OCI-LY3 (cell line): ENCODE results near the gene BATF.

Experiments
- H2AFZ ChIP-seq: fragments of 200-600, 300-600 bp; shearing (Covaris generic); 2 replicates; pipeline ENCODE4 v1.6.0; 2014; ENCODE audit warnings: antibody characterized with exemption, low read depth, low read length
- H3K27ac ChIP-seq: fragments of 200-600, 300-600 bp; sonication (generic); 2 replicates; pipeline ENCODE4 v1.5.1; 2014; ENCODE audit warnings: mild to moderate bottlenecking, low read length, moderate library complexity, mixed read lengths
- H3K27me3 ChIP-seq: fragments of 200-600, 300-600 bp; sonication (generic); 2 replicates; pipeline ENCODE4 v1.6.1; 2014; ENCODE audit warnings: low read depth, low read length, mixed read lengths
- H3K36me3 ChIP-seq: fragments of 200-600, 300-600 bp; sonication (generic); replicated peaks from 2 replicates; pipeline ENCODE3; 2014; ENCODE audit warnings: low read depth, low read length, mixed read lengths
- H3K4me1 ChIP-seq: fragments of 300-600, 200-600 bp; sonication (generic); 2 replicates; pipeline ENCODE4 v1.6.1; 2014; ENCODE audit warnings: low read length, mixed read lengths
- H3K4me2 ChIP-seq: fragments of 200-600, 300-600 bp; sonication (generic); 2 replicates; pipeline ENCODE4 v1.6.1; 2014; ENCODE audit warnings: low read length, mixed read lengths
- H3K4me3 ChIP-seq: fragments of 300-600, 200-600 bp; sonication (generic); 2 replicates; pipeline ENCODE4 v1.5.1; 2014; ENCODE audit warnings: antibody characterized with exemption, mild to moderate bottlenecking, low read length, moderate library complexity
- H3K79me2 ChIP-seq: fragments of 300-600, 200-600 bp; shearing (Covaris generic); 2 replicates; pipeline ENCODE4 v1.6.1; 2014; ENCODE audit warnings: mild to moderate bottlenecking, low read length, mixed read lengths
- H3K9ac ChIP-seq: fragments of 300-600, 200-600 bp; shearing (Covaris generic); 2 replicates; pipeline ENCODE4 v1.6.0; 2014; ENCODE audit warnings: mild to moderate bottlenecking, low read length, moderate library complexity
- H3K9me3 ChIP-seq: fragments of 200-600, 300-600 bp; shearing (Covaris generic); 2 replicates; pipeline ENCODE4 v1.6.1; 2014; ENCODE audit warnings: low read length, mixed read lengths; ENCODE audit not compliant: insufficient read depth
- H4K20me1 ChIP-seq: fragments of 200-600, 300-600 bp; sonication (generic); 2 replicates; pipeline ENCODE4 v1.6.1; 2016; ENCODE audit warnings: low read length, mixed read lengths; ENCODE audit not compliant: insufficient read depth
- EZH2phosphoT487 ChIP-seq: fragments of 200-600 bp; shearing (Covaris generic); IDR thresholded peaks from 2 replicates; pipeline ENCODE4 v1.6.1; 2018; ENCODE audit warnings: antibody characterized with exemption, mixed run types, low read depth
- TF ChIP-seq, protein P1 (sequence below): fragments of 200-600, 300-600 bp; sonication (generic); IDR thresholded peaks from 2 replicates; pipeline ENCODE4 v1.5.1; 2014; ENCODE audit warnings: antibody characterized with exemption, low read length, low read depth

The BATF gene

DNA sequence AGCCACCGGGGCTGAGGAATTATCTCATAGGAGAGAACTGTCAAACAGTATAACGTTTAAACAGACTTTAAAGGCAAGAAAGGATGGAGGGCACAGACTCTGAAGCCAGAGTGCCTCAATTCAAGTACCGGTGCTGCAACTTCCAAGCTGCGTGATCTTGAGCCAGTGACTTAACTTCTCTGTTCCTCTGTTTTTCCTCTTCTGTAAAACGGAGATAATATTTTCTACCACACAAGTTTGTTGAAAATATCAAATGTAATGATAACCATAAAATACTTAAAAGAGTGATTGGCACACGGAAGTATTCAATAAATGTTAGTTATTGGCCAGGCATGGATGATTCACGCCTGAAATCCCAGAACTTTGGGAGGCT, 18.2 kb downstream of the BATF start:
- Histone ChIP-seq H2AFZ (no peak overlapping the region), H3K36me3 (peaks cover 59% of the 10 kb centered on the region), H3K9me3 (no peaks in the 10 kb centered on the region), H3K79me2 (peaks cover 98% of the 10 kb centered on the region), H3K4me2 (peak overlapping the region; percentile 72), H4K20me1 (peaks cover 15% of the 10 kb centered on the region; the same call in 1 of the 2 replicates), H3K4me1 (peaks cover 93% of the 10 kb centered on the region), H3K4me3 (peak overlapping the region; percentile 52), H3K27ac (peak overlapping the region; percentile 99), H3K27me3 (no peaks in the 10 kb centered on the region), H3K9ac (peak overlapping the region; percentile 94)
- TF ChIP-seq, protein P1, sequence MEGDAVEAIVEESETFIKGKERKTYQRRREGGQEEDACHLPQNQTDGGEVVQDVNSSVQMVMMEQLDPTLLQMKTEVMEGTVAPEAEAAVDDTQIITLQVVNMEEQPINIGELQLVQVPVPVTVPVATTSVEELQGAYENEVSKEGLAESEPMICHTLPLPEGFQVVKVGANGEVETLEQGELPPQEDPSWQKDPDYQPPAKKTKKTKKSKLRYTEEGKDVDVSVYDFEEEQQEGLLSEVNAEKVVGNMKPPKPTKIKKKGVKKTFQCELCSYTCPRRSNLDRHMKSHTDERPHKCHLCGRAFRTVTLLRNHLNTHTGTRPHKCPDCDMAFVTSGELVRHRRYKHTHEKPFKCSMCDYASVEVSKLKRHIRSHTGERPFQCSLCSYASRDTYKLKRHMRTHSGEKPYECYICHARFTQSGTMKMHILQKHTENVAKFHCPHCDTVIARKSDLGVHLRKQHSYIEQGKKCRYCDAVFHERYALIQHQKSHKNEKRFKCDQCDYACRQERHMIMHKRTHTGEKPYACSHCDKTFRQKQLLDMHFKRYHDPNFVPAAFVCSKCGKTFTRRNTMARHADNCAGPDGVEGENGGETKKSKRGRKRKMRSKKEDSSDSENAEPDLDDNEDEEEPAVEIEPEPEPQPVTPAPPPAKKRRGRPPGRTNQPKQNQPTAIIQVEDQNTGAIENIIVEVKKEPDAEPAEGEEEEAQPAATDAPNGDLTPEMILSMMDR = no peak
- no peak for TF ChIP-seq EZH2phosphoT487

DNA sequence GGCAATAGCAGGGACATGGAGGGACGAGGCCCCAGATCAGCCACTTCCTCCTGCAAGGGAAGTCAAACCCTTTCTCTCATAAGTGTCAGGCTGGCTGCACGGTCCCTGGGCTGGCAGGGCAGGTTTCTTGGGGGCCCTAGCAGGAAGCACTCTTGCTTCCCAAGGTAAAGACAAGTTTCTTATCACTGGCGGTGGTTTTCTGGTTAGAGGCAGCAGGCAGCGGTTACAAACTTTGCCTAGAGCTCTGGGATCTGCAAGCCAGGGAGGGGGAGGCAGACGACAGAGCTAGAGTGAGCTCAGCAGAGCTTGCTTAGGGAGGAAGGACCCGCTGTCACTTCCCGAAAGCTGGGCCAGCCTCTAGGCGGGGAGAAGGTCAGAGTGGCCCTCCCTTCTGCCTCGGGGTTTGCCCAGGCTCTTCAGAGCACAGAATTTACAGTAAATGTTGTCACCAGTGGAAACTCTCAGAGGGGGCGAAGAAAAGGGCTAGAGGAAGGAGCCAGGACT, 20.4 kb downstream of the BATF start:
- Histone ChIP-seq H3K27ac (peak overlapping the region; percentile 99), H3K4me2 (peak overlapping the region; percentile 72)

GRCh38 chr14:75543253-75543652, 21.0 kb downstream of the BATF start:
- Histone ChIP-seq H3K79me2 (peaks cover 97% of the 10 kb centered on the region), H3K27me3 (no peaks in the 10 kb centered on the region), H3K4me1 (peaks cover 96% of the 10 kb centered on the region), H2AFZ (no peak overlapping the region), H3K4me2 (peak overlapping the region; percentile 69), H3K9me3 (no peaks in the 10 kb centered on the region), H4K20me1 (peaks cover 3% of the 10 kb centered on the region; the same call in 1 of the 2 replicates), H3K36me3 (peaks cover 64% of the 10 kb centered on the region), H3K4me3 (peak overlapping the region; percentile 42), H3K27ac (peak overlapping the region; percentile 99), H3K9ac (peak overlapping the region; percentile 91)
- TF ChIP-seq, protein P1 = no peak
- no peak for TF ChIP-seq EZH2phosphoT487

More for the DNA sequence above, 20.4 kb downstream of the BATF start:
- no peak for TF ChIP-seq EZH2phosphoT487
- TF ChIP-seq, protein P1 = no peak
- Histone ChIP-seq H4K20me1 (peaks cover 3% of the 10 kb centered on the region; the same call in 1 of the 2 replicates), H3K36me3 (peaks cover 62% of the 10 kb centered on the region), H3K4me1 (peaks cover 95% of the 10 kb centered on the region), H3K27me3 (no peaks in the 10 kb centered on the region), H3K9me3 (no peaks in the 10 kb centered on the region), H3K4me3 (peak overlapping the region; percentile 35), H2AFZ (no peak overlapping the region), H3K79me2 (peaks cover 98% of the 10 kb centered on the region), H3K9ac (peak overlapping the region; percentile 94)

- Histone ChIP-seq H3K36me3 (peaks cover 66% of the 10 kb centered on the region), H4K20me1 (peaks cover 3% of the 10 kb centered on the region; the same call in 1 of the 2 replicates), H3K4me2 (peak overlapping the region; percentile 69), H3K27ac (peak overlapping the region; percentile 99), H3K79me2 (peaks cover 96% of the 10 kb centered on the region), H3K4me3 (peak overlapping the region; percentile 42), H3K9me3 (no peaks in the 10 kb centered on the region), H2AFZ (no peak overlapping the region), H3K4me1 (peaks cover 96% of the 10 kb centered on the region), H3K9ac (peak overlapping the region; percentile 91), H3K27me3 (no peaks in the 10 kb centered on the region)
- TF ChIP-seq, protein P1 = no peak
- no peak for TF ChIP-seq EZH2phosphoT487
Measured at GRCh38 chr14:75543786-75544185, 21.5 kb downstream of the BATF start.
